ENCODE results near the gene ENOX1.
"Not testable (repeated sequence)": the region's sequence is repeated elsewhere in the genome, so short reads cannot be mapped to it uniquely, and the experiment has no call there.

Gene ENOX1

DNA sequence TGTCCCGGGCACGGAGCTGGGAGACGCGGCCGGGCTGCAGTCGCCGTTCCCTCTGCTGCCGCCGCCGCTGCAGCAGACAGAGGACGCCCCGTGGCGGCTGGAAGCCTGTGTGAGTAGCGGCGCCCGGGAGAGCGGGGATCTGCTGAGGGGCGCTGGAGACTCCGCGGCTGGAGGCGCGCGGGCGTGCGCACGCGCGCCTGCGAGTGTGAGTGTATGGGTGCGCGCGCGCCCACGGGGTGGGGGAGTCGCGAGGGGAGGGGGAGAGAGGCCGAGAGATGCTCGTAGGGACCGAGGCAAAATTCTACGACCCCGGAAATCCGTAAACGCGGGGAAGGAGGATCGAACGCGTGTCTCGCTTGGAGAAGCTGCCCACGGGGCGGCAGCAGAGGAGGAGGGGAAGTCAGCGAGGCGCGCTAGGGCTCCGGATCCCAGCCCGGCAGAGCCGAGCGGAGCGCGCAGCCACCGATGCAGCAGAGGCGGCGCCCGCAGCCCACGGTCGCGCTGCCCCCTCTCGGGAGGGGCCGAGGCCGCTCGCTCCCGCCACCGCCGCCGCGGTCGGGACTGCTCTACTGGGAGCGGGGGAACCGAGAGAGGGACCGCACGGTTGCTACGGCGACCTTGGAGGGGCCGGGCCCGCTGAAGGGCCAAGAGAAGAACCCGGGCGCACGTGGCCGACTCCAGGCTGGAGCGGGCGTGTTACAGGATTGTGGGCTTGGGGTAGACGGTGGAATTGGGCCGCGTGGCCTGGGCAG, at the start of gene ENOX1:
Gene ENOX1 (minus strand): TSS at position 207 of the 752 bp plus-strand sequence.
- no peak for DNase-seq

GRCh38 chr13:43835701-43836100, 48.9 kb upstream of the ENOX1 start:
- DNase-seq, result no peak

- no peak for DNase-seq
These were observed 44.3 kb upstream of the ENOX1 start for GRCh38 chr13:43831088-43831487.

DNA sequence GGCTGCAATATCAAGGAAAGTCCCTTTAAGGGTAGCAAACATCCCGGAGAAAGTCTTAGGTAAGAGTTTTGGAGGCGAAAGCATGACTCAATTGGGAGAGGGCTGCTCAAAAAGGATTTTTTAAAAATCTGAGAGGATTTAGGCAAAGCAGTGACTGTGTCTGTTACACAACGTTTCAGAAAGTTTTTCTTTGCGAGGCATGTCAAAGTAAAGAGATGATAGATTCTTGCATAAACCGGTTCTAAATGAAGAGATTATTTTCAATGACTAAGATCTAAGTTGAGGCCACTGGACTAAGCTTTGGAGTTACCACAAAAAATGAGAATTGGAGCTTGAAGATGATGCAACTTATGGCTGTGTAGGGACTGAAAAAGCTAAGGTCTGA, 43.7 kb upstream of the ENOX1 start:
- no peak for DNase-seq

GRCh38 chr13:43824656-43825055, 37.9 kb upstream of the ENOX1 start:
- DNase-seq, result not testable (repeated sequence)

DNA sequence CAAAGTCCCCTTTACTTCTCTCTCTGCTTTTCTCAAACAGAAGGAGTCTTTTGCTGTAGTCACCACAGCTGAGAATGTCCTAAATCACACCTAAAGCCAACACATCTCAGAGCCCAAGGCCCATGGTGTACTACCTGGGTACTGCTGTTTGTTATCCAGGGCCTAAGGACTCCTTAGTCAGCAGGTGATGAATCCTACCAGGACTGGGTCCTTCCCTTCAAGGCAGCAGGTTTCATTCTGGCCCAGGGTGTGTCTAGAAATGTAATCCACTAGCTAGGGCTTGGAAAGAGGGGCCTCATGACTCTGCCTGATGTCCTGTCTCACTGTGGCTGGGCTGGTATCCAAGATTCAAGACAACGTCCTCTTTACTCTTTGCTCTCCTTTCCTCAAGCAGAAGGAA, 36.2 kb upstream of the ENOX1 start:
- DNase-seq, result no peak

DNA sequence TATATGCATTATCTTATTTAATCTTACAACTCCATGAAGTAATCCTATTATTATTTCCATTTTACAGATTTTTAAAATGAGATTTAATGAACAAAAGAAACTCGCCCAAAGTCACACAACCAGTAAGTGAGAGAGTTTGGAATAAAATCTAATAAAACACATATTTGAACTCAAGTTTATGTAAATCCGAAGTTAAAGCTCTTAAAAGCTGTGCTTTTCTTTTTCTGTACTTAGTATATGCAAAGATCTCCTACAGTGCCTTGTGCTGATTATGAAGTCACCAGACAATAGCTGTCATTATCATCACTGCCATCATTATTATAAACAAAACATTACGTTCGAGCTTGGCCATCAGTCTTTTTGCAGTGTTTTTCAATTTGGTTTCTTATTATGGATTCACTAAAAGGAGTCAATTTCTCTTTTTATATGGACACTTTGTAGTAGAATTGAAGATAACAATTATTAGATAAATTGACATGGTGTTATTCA, 29.7 kb upstream of the ENOX1 start:
- DNase-seq, result no peak

DNA sequence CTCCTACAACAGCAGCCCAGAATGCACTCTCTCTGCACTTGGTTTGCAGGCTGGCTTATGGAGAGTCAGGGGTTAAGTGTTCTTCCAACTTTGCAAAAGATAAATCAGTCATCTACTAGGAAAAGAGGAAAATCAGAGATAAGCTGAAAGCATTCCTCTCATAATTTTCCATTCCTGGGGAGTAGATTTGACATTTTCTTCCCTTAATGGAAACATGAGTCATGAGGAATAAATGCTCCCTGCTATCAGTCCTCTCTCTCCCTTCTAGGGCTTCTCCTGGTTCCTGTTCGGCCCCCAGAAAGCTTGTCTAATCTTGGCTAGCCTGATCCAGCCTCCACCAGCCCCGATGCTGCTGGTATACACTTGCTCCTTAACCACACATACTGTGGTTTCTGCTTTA, 28.4 kb upstream of the ENOX1 start:
- DNase-seq, result no peak

DNA sequence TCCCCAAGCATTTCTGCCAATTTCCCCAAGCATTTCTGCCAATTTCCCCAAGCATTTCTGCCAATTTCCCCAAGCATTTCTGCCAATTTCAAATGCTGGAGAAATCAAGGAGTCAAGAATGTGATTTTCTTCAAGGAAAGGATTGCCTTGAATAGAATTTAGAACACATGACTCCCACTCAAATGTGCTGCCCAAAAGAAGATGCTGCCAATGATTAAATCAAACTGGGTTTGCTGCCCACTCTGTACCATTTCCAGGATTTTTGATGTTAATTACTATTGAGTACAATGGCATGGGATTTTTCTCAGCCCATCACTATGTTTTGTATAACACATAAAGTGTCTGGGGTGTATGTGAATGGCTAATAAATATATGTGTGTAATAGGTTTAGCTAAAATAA, 21.9 kb upstream of the ENOX1 start:
- no peak for DNase-seq

DNA sequence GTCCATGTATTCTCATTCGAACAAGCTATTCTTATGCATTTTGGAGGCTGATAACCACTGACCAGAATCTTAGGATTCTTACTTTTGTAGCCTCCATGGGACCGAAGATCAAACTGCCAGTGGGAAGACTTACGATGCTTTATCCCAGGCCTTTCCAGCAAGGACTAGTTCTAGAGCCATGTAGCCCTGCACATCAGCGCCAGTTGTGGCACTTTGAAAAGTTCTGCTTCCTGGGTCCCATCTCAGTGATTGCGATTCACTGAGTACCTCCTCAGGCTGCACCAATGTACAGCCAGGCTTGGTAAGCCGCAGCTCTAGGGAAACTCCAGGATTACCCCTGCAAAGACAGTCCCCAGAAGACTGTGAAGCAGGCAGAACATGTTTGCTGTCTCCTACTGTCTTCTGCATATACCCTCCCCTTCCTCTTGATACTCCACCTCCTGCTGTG, 18.9 kb upstream of the ENOX1 start:
- DNase-seq, result no peak

DNA sequence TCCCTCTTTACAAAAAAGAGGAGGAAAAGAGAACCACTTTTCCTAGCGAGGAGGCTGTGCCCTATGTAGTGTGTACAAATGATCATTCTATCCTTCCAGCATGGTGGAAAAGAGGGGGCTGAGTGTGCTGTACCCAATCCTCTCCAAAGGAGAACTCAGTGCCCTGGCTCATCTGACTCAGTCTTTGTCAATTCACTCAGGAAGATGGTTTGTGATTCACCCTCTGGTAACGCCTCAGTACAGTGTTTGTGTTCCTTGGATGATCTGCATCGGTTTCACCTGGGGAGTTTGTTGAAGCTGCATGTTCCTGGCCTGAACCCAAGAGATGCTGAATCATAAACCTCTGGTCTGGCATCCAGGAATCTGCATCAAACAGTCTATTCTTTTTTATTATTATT, 18.3 kb upstream of the ENOX1 start:
- no peak for DNase-seq

DNA sequence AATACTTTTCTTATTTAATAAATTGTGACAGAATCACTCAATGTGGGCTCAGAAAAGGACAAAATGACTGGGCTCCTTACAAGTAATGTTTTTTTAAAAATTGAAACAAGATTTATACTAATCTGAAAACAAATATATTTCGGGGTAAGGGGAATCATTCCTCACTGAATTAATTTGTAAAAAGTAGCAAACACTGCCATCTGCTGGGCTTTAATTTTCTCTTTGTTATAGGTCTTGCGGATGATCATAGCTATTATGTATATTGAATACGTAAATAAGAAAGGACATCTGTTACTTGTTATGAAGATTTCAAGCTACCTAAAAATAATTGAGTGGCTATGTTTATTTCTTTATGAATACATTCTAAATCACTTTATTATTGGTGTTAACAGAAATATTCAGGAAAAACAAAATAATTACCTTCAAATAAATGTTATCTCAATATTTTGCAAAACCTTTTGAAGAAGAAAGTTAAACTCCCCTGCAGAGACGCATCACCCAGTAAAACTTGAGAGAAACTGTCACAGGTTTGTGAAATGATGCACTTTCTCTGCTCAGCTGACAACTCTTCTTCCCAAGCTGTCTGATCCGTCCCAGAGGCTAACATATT, 17.8 kb upstream of the ENOX1 start:
- no peak for DNase-seq

GRCh38 chr13:43802511-43802910, 15.7 kb upstream of the ENOX1 start:
- DNase-seq, result no peak

DNA sequence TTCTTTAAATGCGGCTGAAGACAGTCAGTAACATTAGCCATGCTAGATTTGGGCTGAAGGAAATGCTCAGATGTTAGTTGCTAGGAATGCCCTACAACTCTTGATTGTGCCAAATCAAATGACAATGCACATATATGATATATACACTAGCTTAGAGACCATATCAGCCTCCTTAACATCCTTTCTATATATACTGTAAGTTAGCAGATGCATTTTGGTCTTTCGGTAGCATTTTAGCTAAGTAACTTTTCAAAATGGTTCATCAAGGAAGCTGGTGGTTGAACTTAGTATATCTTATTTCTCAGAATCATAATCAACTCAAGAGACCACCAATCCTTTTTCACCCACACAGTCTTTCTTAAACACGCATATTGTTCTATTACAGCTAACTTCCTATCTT, 14.1 kb upstream of the ENOX1 start:
- DNase-seq, result no peak

DNA sequence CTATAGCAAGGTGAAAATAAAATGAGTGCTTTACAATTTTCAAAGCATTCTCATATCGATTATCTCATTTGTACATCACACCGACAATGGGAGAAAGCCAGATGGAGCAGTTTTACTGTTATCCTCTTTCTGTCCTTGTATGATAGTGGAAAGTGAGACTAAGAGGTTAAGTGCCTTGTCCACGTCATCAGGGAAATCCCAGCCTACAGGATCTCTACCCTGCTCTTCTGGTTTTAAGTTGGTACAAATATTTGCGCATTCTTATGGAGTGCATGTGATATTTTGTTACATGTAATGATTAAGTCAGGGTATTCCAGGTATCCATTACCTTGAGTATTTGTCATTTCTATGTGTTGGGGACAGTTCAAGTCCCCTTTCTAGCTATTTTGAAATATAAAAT, 12.4 kb upstream of the ENOX1 start:
- DNase-seq, result no peak

DNA sequence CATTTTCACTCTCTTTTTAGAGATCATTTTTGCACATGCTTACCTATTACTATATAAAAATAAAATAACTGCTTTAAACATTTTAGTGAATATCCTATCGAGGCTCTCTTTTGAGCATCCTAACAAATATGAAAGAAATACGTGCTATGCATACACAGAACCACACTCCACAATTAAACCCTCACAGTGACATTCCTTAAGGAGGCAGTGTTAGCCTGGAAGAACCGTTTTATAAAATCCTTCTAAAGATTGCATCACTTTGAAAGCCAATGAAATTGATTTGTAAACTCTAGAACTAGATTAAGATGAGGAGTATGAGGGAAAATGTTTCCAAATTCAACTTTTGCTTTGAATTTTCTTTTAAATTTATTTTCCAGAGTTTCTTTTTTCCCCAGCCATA, 11.1 kb upstream of the ENOX1 start:
- DNase-seq, result no peak

DNA sequence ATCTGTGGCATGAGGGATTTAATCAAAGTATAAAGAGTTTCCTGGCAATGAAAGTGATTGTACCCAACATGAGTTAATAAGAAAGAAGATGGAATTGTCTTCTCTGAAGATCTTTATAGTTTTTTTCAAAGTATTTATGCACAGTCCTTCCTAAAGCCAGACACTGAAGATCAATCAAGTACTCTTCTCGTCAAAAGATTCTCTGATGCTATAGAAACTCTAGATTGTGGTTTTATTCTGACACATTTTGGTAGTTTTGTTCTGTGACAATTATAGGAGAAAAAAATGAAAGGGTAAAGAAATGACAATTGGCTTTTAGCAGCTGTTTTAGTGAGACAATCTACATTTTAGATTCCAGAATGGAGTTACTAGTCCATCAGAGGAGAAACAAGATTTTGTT, 10.4 kb upstream of the ENOX1 start:
- DNase-seq, result no peak

- no peak for DNase-seq
These were observed 7.6 kb upstream of the ENOX1 start for GRCh38 chr13:43794416-43794815.

GRCh38 chr13:43792076-43792881, 5.5 kb upstream of the ENOX1 start:
- DNase-seq, result no peak

DNA sequence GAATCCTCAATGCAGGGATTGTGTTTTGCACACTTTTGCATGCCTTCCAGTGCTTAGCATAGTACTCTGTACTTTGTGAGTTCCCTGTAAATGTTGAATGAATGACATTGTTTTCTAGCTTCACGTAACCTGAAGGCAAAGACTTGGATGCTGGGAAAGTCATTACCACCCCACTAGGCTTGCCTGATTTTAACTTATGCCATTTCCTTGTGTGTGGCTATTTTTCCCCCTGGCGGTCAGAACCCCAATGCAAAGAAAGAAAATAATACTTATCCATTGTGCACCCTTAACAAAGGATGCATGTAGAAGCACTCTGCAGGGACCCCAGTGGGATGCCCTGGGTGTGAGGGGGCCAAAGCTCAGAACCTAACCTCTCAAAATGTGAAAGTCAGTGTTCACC, 1.2 kb upstream of the ENOX1 start:
- DNase-seq, result no peak

DNA sequence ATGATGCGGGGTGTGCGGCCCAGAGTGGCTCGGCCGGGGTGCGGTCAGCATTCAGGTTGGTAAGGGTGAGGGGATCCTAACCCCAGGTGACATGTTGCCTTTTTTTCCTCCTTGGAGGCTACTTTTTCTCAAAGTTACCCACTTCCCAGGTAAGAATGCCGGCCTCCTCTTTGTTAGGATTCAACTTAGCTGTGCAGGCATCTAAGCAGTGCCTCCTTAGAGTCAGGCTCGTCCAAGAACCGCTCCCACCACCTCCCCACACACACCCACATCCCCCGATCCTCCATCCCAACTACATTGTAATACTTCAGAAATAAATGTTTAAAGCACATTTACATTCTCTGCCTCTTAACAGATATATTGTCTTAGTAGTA, 733 bp upstream of the ENOX1 start:
- DNase-seq, result no peak

DNA sequence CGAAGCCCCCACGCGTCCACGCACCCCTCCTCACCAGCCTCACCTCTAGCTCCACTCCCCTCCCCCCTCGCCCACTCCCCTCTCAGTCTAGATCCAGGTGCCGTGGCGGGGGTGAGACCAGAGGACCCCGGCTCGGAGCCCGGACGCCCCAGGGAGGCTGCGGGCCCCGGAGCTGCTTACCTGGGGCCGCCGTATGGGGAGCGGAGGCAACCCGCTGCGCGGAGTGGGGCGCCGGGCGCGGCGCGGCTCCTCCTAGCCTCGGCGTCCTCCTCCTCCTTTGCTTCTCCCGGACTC, 353 bp downstream of the ENOX1 start:
- no peak for DNase-seq

GRCh38 chr13:43785650-43786471, 911 bp downstream of the ENOX1 start:
- DNase-seq, result no peak
